Activated gamma-delta T cell treated with anti-CD3 and anti-CD28 coated beads, Interleukin-2, amount 50 U/mL, for 16 hours (primary cell): Measurements from ENCODE around the gene DUS2.
A peak's percentile ranks its signal among the peaks of the same experiment; 100 is the strongest.

Source experiments
- DNase-seq: peaks from one replicate; pipeline ENCODE4 v3.0.0-alpha.2; 2020; ENCODE audit warnings: low read depth

DUS2 gene

DNA sequence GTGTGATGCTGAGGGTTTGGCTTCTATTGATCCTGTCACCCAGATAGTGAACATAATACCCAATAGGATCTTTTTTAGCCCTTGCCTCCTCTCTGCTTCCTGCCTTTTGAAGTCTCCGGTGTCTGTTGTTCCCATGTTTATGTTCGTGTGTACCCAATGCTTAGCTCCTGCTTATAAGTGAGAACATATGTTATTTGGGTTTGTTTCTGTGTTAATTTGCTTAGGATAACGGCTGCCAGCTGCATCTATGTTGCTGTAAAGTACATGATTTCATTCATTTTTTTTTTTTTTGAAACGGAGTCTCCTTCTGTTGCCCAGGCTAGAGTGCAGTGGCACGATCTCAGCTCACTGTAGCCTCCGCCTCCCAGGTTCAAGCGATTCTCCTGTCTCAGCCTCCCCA, 23.0 kb downstream of the DUS2 start:
- DNase-seq, result no peak

DNA sequence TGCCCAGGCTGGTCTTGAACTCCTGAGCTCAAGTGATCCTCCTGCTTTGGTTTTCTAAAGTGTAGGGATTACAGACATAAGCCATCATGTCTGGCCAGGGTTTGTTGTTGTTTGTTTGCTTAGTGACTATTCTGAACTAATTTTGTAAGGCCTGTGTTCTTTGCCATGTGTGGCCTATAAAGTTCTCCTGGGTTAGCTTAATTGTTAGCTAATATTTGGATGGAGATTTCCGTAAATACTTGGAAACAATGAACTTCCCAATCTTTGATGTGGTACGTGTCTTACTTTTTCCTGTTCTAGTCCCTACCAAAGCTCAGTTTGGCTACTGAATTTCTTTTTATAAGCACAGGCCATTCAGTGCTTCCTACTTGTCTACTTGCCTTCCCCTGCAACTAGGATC, 24.9 kb downstream of the DUS2 start:
- DNase-seq, result no peak

DNA sequence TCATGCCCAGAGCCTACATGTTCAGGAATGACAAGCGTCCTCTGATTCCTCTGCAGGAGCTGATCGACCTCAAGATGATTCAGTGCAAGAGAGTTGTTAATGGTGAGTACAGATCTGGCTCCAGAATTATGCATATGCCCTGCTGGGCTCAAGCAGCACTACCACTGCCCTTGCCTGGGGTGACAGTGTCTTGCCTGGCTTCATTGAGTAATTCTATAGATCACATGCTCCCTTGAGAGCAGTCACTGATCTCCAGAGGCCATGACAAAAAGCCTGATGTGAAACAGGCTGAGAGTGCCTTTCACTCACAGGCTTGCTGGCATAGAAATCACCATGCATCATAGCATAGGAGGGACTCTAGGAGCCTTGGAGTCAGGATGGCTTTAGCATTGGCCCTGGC, 26.4 kb downstream of the DUS2 start:
- DNase-seq, result no peak

DNA sequence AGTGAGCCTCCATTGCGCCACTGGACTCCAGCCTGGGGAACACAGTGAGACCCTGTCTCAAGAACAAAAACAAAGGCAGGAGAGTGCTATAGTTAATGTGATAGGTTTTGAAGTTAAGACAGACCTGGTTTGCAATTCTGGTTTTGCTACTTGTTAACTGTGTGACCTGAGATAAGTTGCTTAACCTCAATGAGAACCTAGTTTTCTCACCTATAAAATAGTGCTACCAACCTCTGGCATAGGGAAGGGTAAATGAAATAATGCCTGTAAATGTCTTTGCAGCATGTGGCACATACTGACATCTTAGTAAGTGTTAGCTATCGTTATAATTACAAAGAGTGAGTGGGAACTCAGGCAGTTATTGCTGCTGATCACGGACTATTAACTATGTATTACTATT, 32.3 kb downstream of the DUS2 start:
- no peak for DNase-seq

DNA sequence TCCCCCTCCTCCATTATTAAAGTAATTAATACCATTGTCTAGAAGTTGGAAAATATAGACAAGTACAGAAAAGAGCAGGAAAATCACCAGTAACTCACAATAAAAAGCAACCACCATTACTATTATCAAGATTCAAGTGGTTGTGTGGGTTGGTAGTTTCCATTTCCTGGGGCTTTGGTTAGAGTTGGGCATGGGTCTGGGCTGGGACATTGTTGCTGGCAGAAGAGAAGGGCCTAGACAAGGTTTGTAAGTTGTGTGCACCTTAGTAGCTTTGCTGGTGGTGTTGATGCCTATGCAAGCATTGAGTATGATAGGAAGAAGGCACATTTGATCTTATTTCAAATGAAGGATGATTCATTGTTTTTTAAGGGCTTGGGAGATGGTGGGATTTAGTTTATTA, 36.7 kb downstream of the DUS2 start:
- DNase-seq, result no peak

DNA sequence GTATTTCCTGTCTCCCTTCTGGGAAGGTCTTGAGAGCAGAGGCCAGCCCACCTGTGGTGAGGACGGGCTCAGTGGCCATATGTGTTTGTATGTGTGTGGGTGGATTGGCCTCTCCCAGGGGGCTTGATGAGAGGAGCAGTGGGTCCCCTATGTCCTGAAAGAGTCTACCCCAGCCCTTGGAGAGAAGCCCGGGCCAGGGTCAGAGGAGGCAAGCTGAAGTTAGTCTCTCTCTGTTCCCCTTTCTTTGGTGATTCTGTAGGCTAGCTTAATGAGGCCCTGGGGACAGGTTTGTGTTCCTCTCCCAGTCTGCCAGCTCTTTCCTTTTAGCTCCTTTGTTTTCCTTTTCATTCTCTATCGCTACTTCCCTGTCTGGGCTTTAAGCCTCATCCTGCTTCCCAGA, 38.3 kb downstream of the DUS2 start:
- no peak for DNase-seq

DNA sequence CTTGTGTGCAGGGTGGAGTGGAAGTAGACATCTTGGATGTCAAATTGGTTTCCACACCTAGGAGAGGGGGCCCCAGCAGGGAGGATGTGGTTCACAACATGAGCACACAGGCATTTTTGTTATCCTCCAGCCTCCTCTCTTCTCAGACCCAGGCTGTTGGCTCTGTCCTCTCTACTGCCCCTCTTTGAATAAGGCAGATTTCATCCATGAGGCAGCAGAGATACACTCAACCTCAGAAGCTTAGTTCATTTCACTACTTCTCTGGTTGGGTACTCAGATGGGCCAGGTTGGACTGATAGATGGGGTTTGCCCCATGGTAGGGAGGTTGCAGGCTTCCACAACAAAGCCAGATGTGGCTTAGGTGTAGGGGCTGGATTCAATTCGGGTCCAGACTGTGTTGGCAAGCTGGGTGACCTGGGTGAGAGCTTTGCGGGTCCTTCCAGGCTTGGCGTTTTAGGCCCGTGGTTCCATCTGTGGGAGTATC, 39.9 kb downstream of the DUS2 start:
- peak; percentile 29 for DNase-seq

DNA sequence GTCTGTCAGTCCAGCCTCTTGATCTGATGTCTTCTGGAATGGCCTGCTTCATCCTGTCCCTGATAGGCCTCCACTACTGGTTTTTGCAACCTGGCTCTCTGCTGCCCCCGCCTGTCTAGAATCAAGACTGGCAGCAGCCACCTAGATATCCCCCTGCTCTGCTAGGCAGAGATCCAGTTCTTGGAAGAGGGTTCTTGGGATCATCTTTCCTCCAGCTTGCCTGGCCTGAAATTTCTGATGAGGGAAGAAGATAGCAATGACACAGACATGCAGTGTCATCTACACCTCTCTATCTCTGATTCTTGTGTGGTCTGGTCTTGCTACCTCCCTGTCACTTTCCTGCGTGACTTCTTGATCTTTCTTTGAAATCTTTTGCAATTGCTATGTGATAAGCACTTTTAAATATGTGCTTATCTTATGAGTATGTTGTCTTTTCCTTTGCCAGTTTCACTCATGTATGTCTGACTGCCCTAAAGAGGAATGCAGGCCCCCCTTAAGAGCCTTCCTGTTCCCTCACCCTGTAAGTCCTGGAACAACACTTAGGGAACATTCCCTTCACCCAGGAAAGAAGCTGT, 41.8 kb downstream of the DUS2 start:
- peak; percentile 40 for DNase-seq

DNA sequence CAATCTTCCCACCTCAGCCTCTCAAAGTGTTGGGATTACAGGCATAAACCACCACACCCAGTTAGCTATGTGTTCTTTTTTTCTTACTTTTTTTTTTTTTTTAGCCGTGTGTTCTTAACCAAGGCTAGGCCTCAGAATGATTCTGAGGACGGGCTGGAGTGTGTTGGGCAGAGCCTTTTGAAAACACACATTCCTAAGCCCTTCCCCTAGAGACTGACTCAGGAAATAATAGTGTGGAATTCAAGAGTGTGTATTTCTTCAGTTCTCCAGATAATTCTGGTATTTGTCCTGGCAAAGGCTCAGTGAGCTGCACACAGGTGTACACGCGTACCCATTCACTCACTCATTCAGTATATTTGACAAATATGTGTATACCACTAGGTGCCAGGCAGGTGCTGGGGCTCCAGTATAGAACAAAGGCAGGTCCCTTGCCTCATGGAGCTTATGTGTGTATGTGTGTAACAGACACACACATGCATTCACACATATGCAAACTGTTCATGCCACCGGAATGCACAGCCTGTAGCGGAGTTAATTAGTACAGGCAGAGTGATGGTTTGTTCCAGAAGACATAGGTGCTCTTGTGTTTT, 42.7 kb downstream of the DUS2 start:
- DNase-seq, result no peak

DNA sequence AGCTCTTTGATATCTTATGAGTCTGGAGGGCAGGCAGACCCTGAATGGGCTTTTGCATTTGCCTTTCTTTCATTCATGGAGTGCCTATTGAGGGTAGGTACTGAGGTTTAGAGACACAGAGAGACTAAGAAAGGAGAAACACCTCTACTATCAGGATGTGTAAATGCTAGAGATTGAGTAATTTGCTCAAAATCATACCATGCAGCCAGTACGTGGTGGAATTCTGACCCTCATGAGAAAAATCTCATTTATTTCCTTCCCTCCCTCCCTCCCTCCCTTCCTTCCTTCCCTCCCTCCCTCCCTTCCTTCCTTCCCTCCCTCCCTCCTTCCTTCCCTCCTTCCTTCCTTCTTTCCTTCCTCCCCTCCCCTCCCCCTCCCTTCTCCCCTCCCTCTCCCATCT, 43.7 kb downstream of the DUS2 start:
- no peak for DNase-seq

DNA sequence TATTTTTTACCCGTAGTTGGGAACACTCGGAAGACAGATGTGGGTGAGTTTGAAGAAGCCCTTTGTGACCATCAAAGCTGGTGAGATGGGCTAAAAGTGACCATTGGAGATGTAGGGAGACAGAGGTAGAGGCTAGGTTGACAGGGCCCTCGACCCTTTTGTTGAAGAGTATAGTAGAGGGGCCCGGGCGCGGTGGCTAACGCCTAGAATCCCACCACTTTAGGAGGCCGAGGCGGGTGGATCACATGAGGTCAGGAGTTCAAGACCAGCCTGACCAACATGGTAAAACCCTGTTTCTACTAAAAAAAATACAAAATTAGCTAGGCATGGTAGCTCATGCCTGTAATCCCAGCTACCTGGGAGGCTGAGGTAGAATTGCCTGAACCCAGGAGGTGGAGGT, 45.8 kb downstream of the DUS2 start:
- DNase-seq, result no peak

DNA sequence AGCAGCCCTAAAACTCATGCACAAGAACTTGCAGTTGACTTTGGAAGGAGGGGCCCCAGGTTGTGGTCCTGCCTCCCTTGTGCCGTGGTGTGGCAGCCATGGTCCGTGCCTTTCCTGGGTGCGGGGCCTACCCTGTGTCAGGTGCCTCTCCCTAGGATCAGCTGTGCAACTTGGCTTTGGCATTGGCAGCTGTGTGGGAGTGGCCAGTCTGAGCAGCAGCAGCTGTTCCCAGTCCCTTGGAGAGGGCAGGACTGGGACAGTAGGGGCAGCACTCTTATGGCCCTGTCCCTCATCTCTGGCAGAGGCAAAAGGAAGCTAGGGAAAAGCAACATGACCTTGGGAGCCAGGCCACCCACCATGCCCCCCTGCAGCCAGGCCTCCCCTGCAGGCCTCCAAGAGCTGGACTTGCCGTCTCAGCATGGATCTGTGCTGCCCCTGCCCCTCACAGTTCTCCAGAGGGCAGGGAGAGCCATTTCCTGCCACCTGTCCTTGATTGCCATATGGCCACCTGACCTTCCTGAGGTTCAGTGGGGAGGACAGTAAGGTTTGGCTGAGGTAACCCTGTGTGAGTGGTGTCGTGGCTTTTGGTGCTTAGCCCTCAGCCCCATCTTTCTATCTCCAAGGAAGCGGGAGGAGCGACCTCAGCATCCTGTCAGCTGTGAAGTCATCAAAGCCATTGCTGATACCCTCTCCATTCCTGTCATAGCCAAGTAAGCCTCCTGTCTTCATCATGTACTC, 46.6 kb downstream of the DUS2 start:
- no peak for DNase-seq

DNA sequence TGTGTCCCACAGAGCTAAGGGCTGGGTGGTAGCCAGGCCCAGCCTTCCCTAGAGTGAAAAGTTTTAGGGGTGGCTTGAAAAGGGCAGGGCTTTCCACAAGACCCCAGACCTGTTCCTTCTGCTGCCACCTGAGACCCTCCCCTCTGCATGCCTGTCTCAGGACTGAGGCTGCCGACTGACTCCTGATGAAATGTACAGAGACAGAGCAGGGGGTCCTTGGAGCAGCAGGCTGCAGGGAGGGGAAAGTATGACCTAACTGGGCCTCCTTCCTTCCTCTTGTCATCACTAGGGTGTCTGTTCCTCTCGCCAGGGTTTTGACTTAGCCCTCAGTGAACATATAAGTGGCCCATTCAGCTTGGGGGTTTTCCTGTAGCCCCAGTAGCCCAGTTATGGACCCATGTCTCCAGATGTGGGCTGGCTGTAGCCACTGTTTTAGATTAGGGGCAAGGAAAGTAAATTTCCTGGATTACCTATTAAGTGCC, 47.2 kb downstream of the DUS2 start:
- no peak for DNase-seq

DNA sequence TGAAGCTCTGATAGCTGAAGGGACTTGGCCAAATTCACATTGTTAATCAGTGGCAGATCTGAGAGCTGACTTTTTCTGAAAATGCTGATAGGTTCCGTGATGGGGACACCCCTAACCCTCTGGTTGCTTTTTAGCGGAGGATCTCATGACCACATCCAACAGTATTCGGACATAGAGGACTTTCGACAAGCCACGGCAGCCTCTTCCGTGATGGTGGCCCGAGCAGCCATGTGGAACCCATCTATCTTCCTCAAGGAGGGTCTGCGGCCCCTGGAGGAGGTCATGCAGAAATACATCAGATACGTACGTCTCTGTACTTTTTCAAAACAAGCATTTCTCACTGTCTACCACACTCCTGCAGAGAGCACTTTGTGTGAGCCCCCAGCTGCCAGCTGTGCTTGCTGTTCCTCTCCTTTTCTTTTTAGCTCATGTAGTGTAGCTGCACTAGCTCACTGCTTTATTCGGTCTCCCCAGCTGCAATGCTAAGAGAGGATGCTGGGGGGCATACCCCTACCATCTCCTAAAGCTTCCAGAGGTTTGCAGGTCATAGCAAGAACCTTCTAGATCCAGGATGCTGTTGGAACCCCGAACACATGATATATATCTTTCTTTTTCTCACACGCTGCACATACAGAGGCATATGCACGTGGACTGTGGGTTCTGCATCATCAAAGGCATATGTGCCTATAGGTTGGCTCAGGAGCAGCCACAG, 47.9 kb downstream of the DUS2 start:
- DNase-seq, result no peak

DNA sequence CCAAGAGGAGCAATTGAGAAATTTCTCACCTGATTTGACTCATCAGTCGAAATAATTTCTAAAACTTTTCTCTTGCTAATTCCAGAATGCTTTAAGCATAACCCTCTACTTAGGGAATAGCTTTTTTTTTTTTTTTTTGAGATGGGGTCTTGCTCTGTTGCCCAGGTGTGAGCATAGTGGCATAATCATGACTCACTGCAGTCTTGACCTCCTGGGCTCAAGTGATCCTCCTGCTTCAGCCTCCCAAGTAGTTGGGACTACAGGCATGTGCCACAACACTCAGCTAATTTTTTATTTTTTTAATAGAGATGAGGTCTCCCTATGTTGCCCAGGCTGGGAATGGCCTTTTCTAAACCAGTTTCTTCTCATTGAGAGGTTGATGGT, 48.4 kb downstream of the DUS2 start:
- DNase-seq, result no peak

DNA sequence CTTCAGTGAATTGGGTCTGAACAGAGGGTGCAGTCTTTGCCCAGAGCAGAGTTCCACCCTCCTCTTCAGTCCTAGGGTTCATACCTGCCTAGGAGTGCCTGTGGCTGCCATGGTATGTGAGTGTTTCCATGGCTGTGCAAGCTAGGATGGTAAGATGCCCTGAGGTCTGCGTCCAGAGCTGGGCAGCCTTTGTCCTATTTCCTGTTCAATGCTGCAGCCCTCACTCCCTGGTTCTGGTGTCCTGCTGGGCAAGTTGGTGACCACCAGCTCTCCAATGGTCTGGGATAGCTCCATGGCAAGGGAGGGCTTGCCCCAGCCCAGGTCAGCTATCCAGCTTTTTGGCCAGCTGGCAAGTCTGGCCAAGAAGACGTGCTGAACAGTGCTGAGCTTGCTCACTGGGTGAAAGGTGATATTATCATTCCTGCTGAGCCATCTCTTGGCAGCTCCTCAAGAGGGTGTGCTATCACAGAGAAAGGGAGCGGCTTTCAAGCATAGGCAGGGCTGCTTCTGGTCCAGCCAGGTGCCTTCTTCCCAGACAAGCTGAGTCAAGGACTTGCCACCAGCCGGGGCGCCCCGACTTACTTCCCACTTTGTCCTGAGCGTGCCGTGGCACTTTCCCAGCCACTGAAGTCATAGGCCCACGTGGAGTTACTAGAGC, 49.1 kb downstream of the DUS2 start:
- no peak for DNase-seq

DNA sequence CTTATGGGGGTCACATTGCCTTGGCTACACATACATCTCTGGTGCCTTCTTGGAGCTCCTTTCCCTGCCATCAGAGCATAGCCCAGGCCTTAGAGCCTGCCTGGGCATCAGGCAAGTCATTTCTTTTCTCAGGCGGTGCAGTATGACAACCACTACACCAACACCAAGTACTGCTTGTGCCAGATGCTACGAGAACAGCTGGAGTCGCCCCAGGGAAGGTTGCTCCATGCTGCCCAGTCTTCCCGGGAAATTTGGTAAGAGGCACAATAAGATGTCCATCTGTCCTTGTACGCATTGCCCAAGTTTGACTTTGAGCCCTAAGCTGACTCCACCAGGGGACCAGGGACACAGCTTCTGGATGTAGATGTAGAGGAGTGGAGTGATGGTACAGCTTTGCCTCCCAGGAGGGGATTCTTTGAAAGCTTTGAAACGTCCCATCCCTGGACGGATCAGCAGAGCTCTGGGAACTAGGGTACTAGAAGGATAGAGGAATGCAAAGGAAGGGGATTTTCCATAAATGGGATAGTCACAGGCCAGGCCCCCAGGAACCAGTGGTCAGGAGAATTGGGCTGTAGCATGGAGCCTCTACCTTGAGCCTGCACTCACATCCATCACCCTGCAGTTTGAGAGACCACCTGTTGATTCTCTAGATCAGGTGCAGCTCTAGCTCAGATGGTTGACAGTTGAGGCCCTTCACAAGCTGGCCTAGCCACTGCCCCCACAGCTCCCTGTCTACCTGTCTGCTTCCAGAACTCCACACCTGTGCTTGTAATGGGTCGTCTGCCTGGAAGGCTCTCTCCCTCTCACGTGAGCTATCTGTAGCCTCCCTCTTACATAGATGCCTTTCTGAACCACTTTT, 51.0 kb downstream of the DUS2 start:
- no peak for DNase-seq

DNA sequence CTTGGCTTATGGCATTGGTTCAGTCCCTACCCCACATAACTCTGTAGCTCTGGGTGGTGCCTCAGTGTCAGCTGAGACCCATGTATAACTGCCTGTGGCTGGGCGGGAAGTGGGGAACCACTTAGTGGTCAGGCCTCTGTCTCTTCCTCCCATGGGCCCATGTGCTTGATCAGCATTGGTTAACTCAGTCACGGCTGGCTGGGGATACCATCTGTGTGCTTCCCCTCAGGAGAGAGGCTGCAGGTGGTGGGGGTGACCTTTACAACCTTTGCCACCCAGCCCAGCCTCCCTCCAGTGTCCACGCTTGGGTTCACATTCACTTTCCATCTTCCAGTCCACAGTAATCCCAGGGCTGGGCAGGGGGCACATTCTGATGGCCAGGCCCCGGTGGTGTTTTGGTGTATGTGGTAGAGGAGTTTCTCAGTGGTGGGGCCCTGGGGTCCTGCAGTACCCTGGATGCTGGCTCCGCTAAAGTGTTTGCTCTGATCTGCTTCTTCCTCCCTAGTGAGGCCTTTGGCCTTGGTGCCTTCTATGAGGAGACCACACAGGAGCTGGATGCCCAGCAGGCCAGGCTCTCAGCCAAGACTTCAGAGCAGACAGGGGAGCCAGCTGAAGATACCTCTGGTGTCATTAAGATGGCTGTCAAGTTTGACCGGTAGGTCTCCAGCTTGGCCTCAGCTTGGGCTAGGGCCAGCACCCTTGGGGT, 51.9 kb downstream of the DUS2 start:
- DNase-seq, result peak; percentile 53

DNA sequence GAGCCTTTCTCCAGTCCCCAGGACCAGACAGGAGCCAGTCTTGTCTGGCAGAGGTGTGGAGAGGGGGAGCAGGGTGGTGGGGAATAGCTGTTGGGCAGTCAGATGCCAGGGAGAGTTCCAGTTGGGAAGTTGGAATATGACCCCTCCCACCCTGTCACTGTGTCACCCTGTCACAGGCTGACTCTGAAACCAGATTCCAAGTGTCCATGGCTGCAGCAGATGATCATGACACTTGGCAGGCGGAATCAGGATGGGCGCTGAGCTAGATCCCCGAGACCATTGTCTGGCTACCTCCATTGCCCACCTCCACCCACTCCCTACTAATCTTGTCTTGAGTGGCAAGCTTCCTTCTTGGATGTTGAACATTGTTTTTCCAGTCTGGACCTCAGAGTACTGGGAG, 52.9 kb downstream of the DUS2 start:
- DNase-seq, result no peak

DNA sequence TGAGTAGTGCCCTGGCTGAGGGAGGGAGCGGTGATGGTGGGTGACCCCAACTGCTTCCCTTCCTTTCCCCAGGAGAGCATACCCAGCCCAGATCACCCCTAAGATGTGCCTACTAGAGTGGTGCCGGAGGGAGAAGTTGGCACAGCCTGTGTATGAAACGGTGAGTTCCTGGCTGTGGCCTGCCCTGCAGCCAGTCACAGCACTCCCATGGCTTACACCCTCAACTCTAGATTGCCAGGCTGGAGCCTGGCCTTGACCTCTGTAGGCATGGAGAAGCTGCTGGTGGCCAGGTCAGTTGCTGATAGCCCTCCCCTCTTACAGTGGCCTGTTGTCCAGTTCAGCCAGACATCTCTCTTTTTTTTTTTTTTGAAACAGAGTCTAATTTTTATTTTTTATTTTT, 53.5 kb downstream of the DUS2 start:
- no peak for DNase-seq
